Frontal cortex (tissue), 4 donors: Measurements from ENCODE around the gene SERGEF. TPM values are rescaled to one million over a fixed set of nuclear protein-coding genes. Genes with fewer than 3 reads are reported as not detected.
A peak's percentile ranks its signal among the peaks of the same experiment; 100 is the strongest.
"Not testable (repeated sequence)": the region's sequence is repeated elsewhere in the genome, so short reads cannot be mapped to it uniquely, and the experiment has no call there.

Source experiments
- DNase-seq, 2 donors: peaks; one replicate each; pipeline ENCODE4 v3.0.0; 2012; ENCODE audit warnings: low spot score in 2 of 2
- FAIRE-seq: peaks from 2 replicates; lab custom pipeline; 2012; peaks lifted over from hg19 to GRCh38; lab: Jason Lieb, UNC
- total RNA-seq: library from RNA; depleted of rRNA; stranded (reverse); fragments of >200 nt; gene quantifications from one replicate; pipeline ENCODE4 v1.2.3, GENCODE V29; 2014
- donor health status: control.
- donor health status: control.
- donor health status: control.

SERGEF gene
- total RNA-seq, 1 donor from 2014 or later = 65.2 TPM

GRCh38 chr11:18005376-18006129, 7.3 kb downstream of the SERGEF start:
- FAIRE-seq (no peak), DNase-seq (no peak)

- FAIRE-seq (no peak), DNase-seq (no peak)
Observed at GRCh38 chr11:18001191-18001590, 11.7 kb downstream of the SERGEF start.

- DNase-seq (no peak), FAIRE-seq (no peak)
Observed at GRCh38 chr11:18000760-18001159, 12.1 kb downstream of the SERGEF start.

- not testable (repeated sequence) for DNase-seq
Observed at GRCh38 chr11:18000128-18000527, 12.7 kb downstream of the SERGEF start.

GRCh38 chr11:17992916-17993315, 19.9 kb downstream of the SERGEF start:
- DNase-seq (no peak), FAIRE-seq (no peak)

More at GRCh38 chr11:18000128-18000527, 12.7 kb downstream of the SERGEF start:
- FAIRE-seq = not testable (repeated sequence)

- FAIRE-seq = peak; percentile 69
- peak in 1 of 2 donors; percentile 33 for DNase-seq
Observed at GRCh38 chr11:17991783-17992433, 20.9 kb downstream of the SERGEF start.

- DNase-seq (no peak), FAIRE-seq (no peak)
Observed at GRCh38 chr11:17989306-17989705, 23.5 kb downstream of the SERGEF start.

GRCh38 chr11:17988465-17988864, 24.4 kb downstream of the SERGEF start:
- no peak for DNase-seq
- FAIRE-seq = no peak

GRCh38 chr11:17987826-17988225, 25.0 kb downstream of the SERGEF start:
- DNase-seq = no peak
- no peak for FAIRE-seq

GRCh38 chr11:17986711-17987220, 26.1 kb downstream of the SERGEF start:
- FAIRE-seq (no peak), DNase-seq (no peak)

- FAIRE-seq (no peak), DNase-seq (no peak)
Observed at GRCh38 chr11:17986007-17986710, 26.7 kb downstream of the SERGEF start.

GRCh38 chr11:17985517-17985916, 27.3 kb downstream of the SERGEF start:
- DNase-seq = no peak
- FAIRE-seq = no peak

- DNase-seq = no peak
- no peak for FAIRE-seq
Observed at GRCh38 chr11:17983569-17983968, 29.3 kb downstream of the SERGEF start.

GRCh38 chr11:17979770-17980371, 33.0 kb downstream of the SERGEF start:
- FAIRE-seq (no peak), DNase-seq (peak; percentile 22 to 36)

- FAIRE-seq (no peak), DNase-seq (peak in 1 of 2 donors; percentile 51)
Observed at GRCh38 chr11:17978553-17979287, 34.1 kb downstream of the SERGEF start.

GRCh38 chr11:17976651-17977050, 36.2 kb downstream of the SERGEF start:
- DNase-seq (no peak), FAIRE-seq (no peak)

GRCh38 chr11:17974246-17974645, 38.6 kb downstream of the SERGEF start:
- DNase-seq (no peak), FAIRE-seq (no peak)

GRCh38 chr11:17972987-17973386, 39.9 kb downstream of the SERGEF start:
- FAIRE-seq (no peak), DNase-seq (peak in 1 of 2 donors; percentile 39)

- no peak for DNase-seq
- FAIRE-seq = no peak
Observed at GRCh38 chr11:17968206-17968605, 44.6 kb downstream of the SERGEF start.
